Stimulated activated CD8-positive, alpha-beta memory T cell treated with anti-CD3 and anti-CD28 coated beads, Interleukin-15, amount 100 ng/mL, for 4 hours (primary cell): ENCODE data around the gene PTGES3.

Experiments used
- DNase-seq, 2 donors: peaks; one replicate each; pipeline ENCODE4 v3.0.0-alpha.2; 2020; ENCODE audit warnings: low read depth in 2 of 2

Gene PTGES3

GRCh38 chr12:56629459-56630179 is 58.5 kb downstream of the PTGES3 start:
- no peak for DNase-seq

- DNase-seq, result no peak
Observed at GRCh38 chr12:56628671-56629458, 59.2 kb downstream of the PTGES3 start.

- no peak for DNase-seq
Observed at GRCh38 chr12:56626701-56627100, 61.4 kb downstream of the PTGES3 start.

- no peak for DNase-seq
Observed at GRCh38 chr12:56622535-56622934, 65.5 kb downstream of the PTGES3 start.

- no peak for DNase-seq
Observed at GRCh38 chr12:56616925-56617324, 71.2 kb downstream of the PTGES3 start.

- no peak for DNase-seq
Observed at GRCh38 chr12:56616244-56616643, 71.8 kb downstream of the PTGES3 start.

GRCh38 chr12:56614627-56615026 is 73.5 kb downstream of the PTGES3 start:
- no peak for DNase-seq
